CD14-positive monocyte (primary cell): ENCODE data around the gene WWC2. TPM values are rescaled to one million over a fixed set of nuclear protein-coding genes. Genes with fewer than 3 reads are reported as not detected.

Experiments
- DNase-seq, 3 donors: peaks; one replicate each; pipeline ENCODE4 v3.0.0-alpha.2; 2011 to 2022
- H2AFZ ChIP-seq: 2 replicates; pipeline ENCODE4 v1.6.0; 2012; ENCODE audit warnings: mild to moderate bottlenecking, low read depth, low read length, inconsistent platforms; ENCODE audit not compliant: insufficient read depth, poor library complexity, severe bottlenecking
- H3K27ac ChIP-seq, 2 donors: 1 replicate in 1 of 2; 2 replicates in 1 of 2; pipeline ENCODE4 v1.5.1; 2012 to 2013; ENCODE audit warnings: low read length in 2 of 2, control low read depth in 1 of 2, inconsistent platforms in 1 of 2, low read depth in 1 of 2, mild to moderate bottlenecking in 1 of 2
- H3K27me3 ChIP-seq, 2 donors: one replicate each; pipeline versions ENCODE4 v1.6.0 to v1.6.1; 2011 to 2013; ENCODE audit warnings: low read length in 2 of 2; ENCODE audit not compliant: control insufficient read depth in 2 of 2, insufficient read depth in 2 of 2
- H3K36me3 ChIP-seq, 2 donors: replicated peaks in 1 of 2; 1 replicate in 1 of 2; 2 replicates in 1 of 2; pipeline versions ENCODE4 v1.5.1 to v1.6.1; 2012 to 2013; ENCODE audit warnings: low read length in 2 of 2, control low read depth in 1 of 2, inconsistent platforms in 1 of 2, mild to moderate bottlenecking in 1 of 2; ENCODE audit not compliant: insufficient read depth in 2 of 2, control insufficient read depth in 1 of 2
- H3K4me1 ChIP-seq, 2 donors: 1 replicate in 1 of 2; 2 replicates in 1 of 2; pipeline versions ENCODE4 v1.5.1 to v1.6.1; 2012 to 2013; ENCODE audit warnings: low read length in 2 of 2, control low read depth in 1 of 2, inconsistent platforms in 1 of 2, mild to moderate bottlenecking in 1 of 2, moderate library complexity in 1 of 2; ENCODE audit not compliant: insufficient read depth in 2 of 2, control insufficient read depth in 1 of 2
- H3K4me2 ChIP-seq: replicated peaks from 2 replicates; pipeline ENCODE3; 2012; ENCODE audit warnings: low read length, moderate library complexity, mild to moderate bottlenecking; ENCODE audit not compliant: poor library complexity, severe bottlenecking; ENCODE audit errors: extremely low read depth
- H3K4me3 ChIP-seq, 3 experiments: fragments of 200-600 bp in 1 of 3; sonication (generic) in 1 of 3; replicated peaks in 1 of 3; 1 replicate in 2 of 3; 2 replicates in 1 of 3; pipeline ENCODE4 v1.5.1; 2011 to 2013; ENCODE audit warnings: low read length in 3 of 3, mild to moderate bottlenecking in 3 of 3, control low read depth in 2 of 3, low read depth in 2 of 3, inconsistent platforms in 1 of 3, moderate library complexity in 1 of 3
- H3K79me2 ChIP-seq: 2 replicates; pipeline ENCODE4 v1.6.0; 2012; ENCODE audit warnings: mild to moderate bottlenecking, control low read depth, inconsistent platforms, low read length, moderate library complexity; ENCODE audit not compliant: insufficient read depth
- H3K9ac ChIP-seq: 2 replicates; pipeline ENCODE4 v1.6.0; 2017; ENCODE audit warnings: low read length, mild to moderate bottlenecking; ENCODE audit not compliant: insufficient read depth, poor library complexity, severe bottlenecking
- H3K9me3 ChIP-seq, 2 donors: replicated peaks in 1 of 2; 1 replicate in 1 of 2; 2 replicates in 1 of 2; pipeline versions ENCODE4 v1.5.1 to v1.6.1; 2012 to 2013; ENCODE audit warnings: low read length in 2 of 2, control low read depth in 1 of 2; ENCODE audit not compliant: control insufficient read depth in 1 of 2, insufficient read depth in 1 of 2
- H4K20me1 ChIP-seq: 2 replicates; pipeline ENCODE4 v1.6.0; 2012; ENCODE audit warnings: mild to moderate bottlenecking, low read length, control low read depth, moderate library complexity; ENCODE audit not compliant: insufficient read depth
- H3K27ac Mint-ChIP-seq, 7 donors: one replicate each; pipeline ENCODE4 v1.8.0; 2020; ENCODE audit warnings: mild to moderate bottlenecking in 7 of 7, mixed read lengths in 7 of 7, moderate library complexity in 6 of 7, inconsistent platforms in 2 of 7
- H3K27me3 Mint-ChIP-seq, 3 donors: one replicate each; pipeline ENCODE4 v1.8.0; 2021 to 2022; ENCODE audit warnings: low read depth in 3 of 3, mild to moderate bottlenecking in 3 of 3, mixed read lengths in 3 of 3, moderate library complexity in 3 of 3, inconsistent platforms in 1 of 3
- H3K36me3 Mint-ChIP-seq, 2 donors: one replicate each; pipeline ENCODE4 v1.8.0; 2020; ENCODE audit warnings: mixed read lengths in 2 of 2, inconsistent platforms in 1 of 2, mild to moderate bottlenecking in 1 of 2
- H3K4me1 Mint-ChIP-seq: one replicate; pipeline ENCODE4 v1.8.0; 2020; ENCODE audit warnings: mild to moderate bottlenecking, mixed read lengths
- H3K4me3 Mint-ChIP-seq, 2 donors: one replicate each; pipeline ENCODE4 v1.8.0; 2020; ENCODE audit warnings: mild to moderate bottlenecking in 2 of 2, mixed read lengths in 2 of 2, moderate library complexity in 1 of 2
- H3K9me3 Mint-ChIP-seq, 7 donors: one replicate each; pipeline ENCODE4 v1.8.0; 2020 to 2022; ENCODE audit warnings: mixed read lengths in 7 of 7, mild to moderate bottlenecking in 6 of 7, moderate library complexity in 6 of 7, inconsistent platforms in 2 of 7
- CTCF ChIP-seq: fragments of 200-600 bp; IDR thresholded peaks from one replicate; pipeline ENCODE4 v1.8.0; 2022; ENCODE audit warnings: antibody characterized with exemption, mild to moderate bottlenecking
- WGBS: methylation state at CpG from one replicate; pipeline ENCODE4 v1.1.5; 2013; ENCODE audit warnings: missing lambda C conversion rate; ENCODE audit not compliant: insufficient coverage; 5-methylcytosine and 5-hydroxymethylcytosine counted together
- intact Hi-C, 2 donors: fragments of 100-400 bp; cut with micrococcal nuclease; formaldehyde crosslinking; loops; one replicate each; pipeline versions ENCODE4 v1.15.0 to v1.15.1; 2023
- polyA plus RNA-seq, 3 donors: library from polyadenylated mRNA; depleted of rRNA in 1 of 3; unstranded in 2 of 3; stranded (reverse) in 1 of 3; fragments of 300-500 nt in 2 of 3; fragments of >200 nt in 1 of 3; fragmentation: Illumina TruSeq in 2 of 3; gene quantifications; 1 replicate in 2 of 3; 2 replicates in 1 of 3; pipeline ENCODE4 v1.2.3, GENCODE V29; 2012 to 2021

WWC2 gene
- polyA plus RNA-seq, 3 donors: 1.9 to 3.8 (median 2.9) TPM

- 74% methylated on average over 5 of the region's 9 CpGs for WGBS
- H3K27me3 Mint-ChIP-seq: peaks cover 0 to 5% (median 0%) of the 10 kb centered on the region in 3 donors
- Histone ChIP-seq H3K4me2 (no peak overlapping the region), H3K4me1 (no peaks in the 10 kb centered on the region), H3K36me3 (no peaks in the 10 kb centered on the region), H3K27me3 (no peaks in the 10 kb centered on the region), H3K79me2 (no peaks in the 10 kb centered on the region), H3K27ac (no peak overlapping the region), H4K20me1 (no peaks in the 10 kb centered on the region), H3K9me3 (no peaks in the 10 kb centered on the region), H3K4me3 (no peak overlapping the region), H2AFZ (no peak overlapping the region), H3K9ac (no peak overlapping the region)
- H3K9me3 Mint-ChIP-seq: peaks cover 0 to 2% (median 0%) of the 10 kb centered on the region in 7 donors
- no peak for DNase-seq
- no peak overlapping the region for H3K27ac Mint-ChIP-seq
- no peak for TF ChIP-seq CTCF
- no peak overlapping the region for H3K4me3 Mint-ChIP-seq
- peaks cover 2 to 5% of the 10 kb centered on the region in 2 donors for H3K36me3 Mint-ChIP-seq
- no peaks in the 10 kb centered on the region for H3K4me1 Mint-ChIP-seq
- intact Hi-C loops: no loop called here
These were observed 215.7 kb downstream of the WWC2 start for GRCh38 chr4:183314806-183315205.

GRCh38 chr4:183318656-183319055 lies 219.6 kb downstream of the WWC2 start:
- Histone ChIP-seq H3K27me3 (no peaks in the 10 kb centered on the region), H3K79me2 (no peaks in the 10 kb centered on the region), H3K4me2 (no peak overlapping the region), H3K9me3 (no peaks in the 10 kb centered on the region), H3K27ac (no peak overlapping the region), H3K36me3 (no peaks in the 10 kb centered on the region), H3K9ac (no peak overlapping the region), H3K4me3 (no peak overlapping the region), H4K20me1 (no peaks in the 10 kb centered on the region), H2AFZ (no peak overlapping the region), H3K4me1 (no peaks in the 10 kb centered on the region)
- DNase-seq: no peak
- Mint-ChIP-seq H3K4me3 (no peak overlapping the region), H3K27ac (peak overlapping the region in 1 of 7 donors; percentile 47), H3K9me3 (no peaks in the 10 kb centered on the region), H3K27me3 (peaks cover 0 to under 1% (median 0%) of the 10 kb centered on the region in 3 donors), H3K36me3 (peaks cover 0 to 5% of the 10 kb centered on the region in 2 donors), H3K4me1 (no peaks in the 10 kb centered on the region)
- no peak for TF ChIP-seq CTCF
- intact Hi-C loops: no loop called here
- 94% methylated on average over 7 of the region's 10 CpGs for WGBS
